DOHH2 (cell line): ENCODE data around the gene MLC1.

Experiments used
- H3F3A ChIP-seq: fragments of 200-600 bp; sonication (generic), shearing (Covaris generic); 2 replicates; pipeline ENCODE4 v1.6.0; 2016; ENCODE audit warnings: antibody characterized with exemption, mild to moderate bottlenecking; ENCODE audit not compliant: control insufficient read depth, insufficient read depth
- H3K27ac ChIP-seq: fragments of 200-600 bp; sonication (generic); 2 replicates; pipeline ENCODE4 v1.5.1; 2014; ENCODE audit warnings: low read depth, mild to moderate bottlenecking, low read length, moderate library complexity
- H3K27me3 ChIP-seq: fragments of 200-600 bp; sonication (generic); 2 replicates; pipeline ENCODE4 v1.6.1; 2014; ENCODE audit warnings: mild to moderate bottlenecking, low read length, mixed read lengths; ENCODE audit not compliant: control insufficient read depth
- H3K36me3 ChIP-seq: fragments of 200-600 bp; sonication (generic); 2 replicates; pipeline ENCODE4 v1.6.1; 2014; ENCODE audit warnings: mild to moderate bottlenecking, low read length, moderate library complexity, mixed read lengths; ENCODE audit not compliant: control insufficient read depth
- H3K4me1 ChIP-seq: fragments of 200-600 bp; sonication (generic); 2 replicates; pipeline ENCODE4 v1.6.1; 2014; ENCODE audit warnings: mild to moderate bottlenecking, low read length, mixed read lengths; ENCODE audit not compliant: control insufficient read depth
- H3K4me2 ChIP-seq: fragments of 200-600 bp; sonication (generic); 2 replicates; pipeline ENCODE4 v1.6.0; 2014; ENCODE audit warnings: mild to moderate bottlenecking, low read length, moderate library complexity
- H3K4me3 ChIP-seq: fragments of 200-600 bp; sonication (generic); 2 replicates; pipeline ENCODE4 v1.5.1; 2014; ENCODE audit warnings: mild to moderate bottlenecking, low read length, mixed read lengths
- H3K79me2 ChIP-seq: fragments of 200-600 bp; sonication (generic); 2 replicates; pipeline ENCODE4 v1.6.1; 2014; ENCODE audit warnings: mild to moderate bottlenecking, low read length, mixed read lengths; ENCODE audit not compliant: control insufficient read depth
- H3K9me2 ChIP-seq: fragments of 200-600 bp; sonication (generic); replicated peaks from 2 replicates; pipeline ENCODE4 v1.6.1; 2014; ENCODE audit warnings: mild to moderate bottlenecking, low read length, mixed read lengths; ENCODE audit not compliant: control insufficient read depth
- H3K9me3 ChIP-seq: fragments of 200-600 bp; sonication (generic); 2 replicates; pipeline ENCODE4 v1.6.1; 2014; ENCODE audit warnings: antibody characterized with exemption, low read length, mixed read lengths; ENCODE audit not compliant: control insufficient read depth, insufficient read depth
- H4K20me1 ChIP-seq: fragments of 200-600 bp; sonication (generic); 2 replicates; pipeline ENCODE4 v1.6.0; 2014; ENCODE audit warnings: low read depth, mild to moderate bottlenecking, antibody characterized with exemption, low read length, moderate library complexity; ENCODE audit not compliant: control insufficient read depth, insufficient read depth
- EZH2phosphoT487 ChIP-seq: fragments of 200-600 bp; sonication (generic); IDR thresholded peaks from 2 replicates; pipeline ENCODE4 v1.6.1; 2017; ENCODE audit warnings: borderline replicate concordance, mild to moderate bottlenecking, antibody characterized with exemption, low read length, moderate library complexity, mixed read lengths
- TF ChIP-seq, protein P1 (sequence below): fragments of 200-600 bp; sonication (generic); IDR thresholded peaks from one replicate; pipeline ENCODE4 v1.5.1; 2014; ENCODE audit warnings: antibody characterized with exemption, mild to moderate bottlenecking, low read depth, low read length; ENCODE audit not compliant: poor library complexity, severe bottlenecking

MLC1 gene

GRCh38 chr22:50046019-50046415, 39.2 kb downstream of the MLC1 start:
- H3F3A ChIP-seq = no peaks in the 10 kb centered on the region
- no peaks in the 10 kb centered on the region for H3K36me3 ChIP-seq
- no peaks in the 10 kb centered on the region for H3K9me3 ChIP-seq
- no peak overlapping the region for H3K4me2 ChIP-seq
- no peak overlapping the region for H3K27ac ChIP-seq
- H3K4me3 ChIP-seq = no peak overlapping the region
- no peaks in the 10 kb centered on the region for H3K79me2 ChIP-seq
- H4K20me1 ChIP-seq = no peaks in the 10 kb centered on the region
- peaks cover 2% of the 10 kb centered on the region; the same call in 1 of the 2 replicates for H3K27me3 ChIP-seq
- H3K9me2 ChIP-seq = no peaks in the 10 kb centered on the region
- H3K4me1 ChIP-seq = no peaks in the 10 kb centered on the region
- TF ChIP-seq, protein P1, sequence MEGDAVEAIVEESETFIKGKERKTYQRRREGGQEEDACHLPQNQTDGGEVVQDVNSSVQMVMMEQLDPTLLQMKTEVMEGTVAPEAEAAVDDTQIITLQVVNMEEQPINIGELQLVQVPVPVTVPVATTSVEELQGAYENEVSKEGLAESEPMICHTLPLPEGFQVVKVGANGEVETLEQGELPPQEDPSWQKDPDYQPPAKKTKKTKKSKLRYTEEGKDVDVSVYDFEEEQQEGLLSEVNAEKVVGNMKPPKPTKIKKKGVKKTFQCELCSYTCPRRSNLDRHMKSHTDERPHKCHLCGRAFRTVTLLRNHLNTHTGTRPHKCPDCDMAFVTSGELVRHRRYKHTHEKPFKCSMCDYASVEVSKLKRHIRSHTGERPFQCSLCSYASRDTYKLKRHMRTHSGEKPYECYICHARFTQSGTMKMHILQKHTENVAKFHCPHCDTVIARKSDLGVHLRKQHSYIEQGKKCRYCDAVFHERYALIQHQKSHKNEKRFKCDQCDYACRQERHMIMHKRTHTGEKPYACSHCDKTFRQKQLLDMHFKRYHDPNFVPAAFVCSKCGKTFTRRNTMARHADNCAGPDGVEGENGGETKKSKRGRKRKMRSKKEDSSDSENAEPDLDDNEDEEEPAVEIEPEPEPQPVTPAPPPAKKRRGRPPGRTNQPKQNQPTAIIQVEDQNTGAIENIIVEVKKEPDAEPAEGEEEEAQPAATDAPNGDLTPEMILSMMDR = no peak
- no peak for TF ChIP-seq EZH2phosphoT487

GRCh38 chr22:50045211-50046018, 39.8 kb downstream of the MLC1 start:
- Histone ChIP-seq H3F3A (no peaks in the 10 kb centered on the region), H4K20me1 (no peaks in the 10 kb centered on the region), H3K4me2 (no peak overlapping the region), H3K36me3 (no peaks in the 10 kb centered on the region), H3K27me3 (peaks cover 2% of the 10 kb centered on the region; the same call in 1 of the 2 replicates), H3K9me3 (no peaks in the 10 kb centered on the region), H3K27ac (no peak overlapping the region), H3K4me3 (no peak overlapping the region), H3K79me2 (no peaks in the 10 kb centered on the region), H3K4me1 (no peaks in the 10 kb centered on the region), H3K9me2 (no peaks in the 10 kb centered on the region)
- no peak for TF ChIP-seq EZH2phosphoT487

DNA sequence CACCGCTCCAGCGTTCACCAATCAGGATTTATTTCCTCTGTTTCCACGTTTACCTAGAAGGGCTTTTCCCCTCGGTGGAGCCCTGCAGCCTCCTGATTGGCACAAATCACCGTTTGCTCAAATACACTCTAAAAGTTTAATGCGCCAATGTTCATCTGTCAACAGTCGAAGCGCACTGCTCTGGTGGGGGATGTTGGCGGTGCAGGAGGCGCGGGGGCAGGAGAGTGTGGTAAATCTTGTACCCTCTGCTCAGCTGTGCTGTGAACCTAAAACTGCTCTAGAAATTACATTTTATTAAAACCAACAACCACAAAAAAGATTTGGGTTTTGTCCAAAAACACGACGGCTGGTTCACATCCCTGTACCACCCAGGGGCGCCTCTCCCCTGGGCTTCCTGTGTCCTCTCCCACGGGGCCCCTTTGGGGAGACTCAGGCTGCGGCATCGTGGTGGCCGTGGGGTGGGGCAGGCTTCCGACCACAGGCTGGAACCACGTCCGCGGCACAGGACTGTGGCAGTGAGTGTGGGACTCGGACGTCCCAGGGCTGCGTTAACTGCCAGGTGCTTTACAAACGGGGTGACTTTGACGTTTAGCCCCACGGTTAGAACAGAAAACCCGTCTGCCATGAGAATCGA, 40.6 kb downstream of the MLC1 start:
- peaks cover 2% of the 10 kb centered on the region; the same call in 1 of the 2 replicates for H3K27me3 ChIP-seq
- no peaks in the 10 kb centered on the region for H3K36me3 ChIP-seq
- H3F3A ChIP-seq = no peaks in the 10 kb centered on the region
- no peaks in the 10 kb centered on the region for H3K9me2 ChIP-seq
- H3K4me3 ChIP-seq = no peak overlapping the region
- no peaks in the 10 kb centered on the region for H4K20me1 ChIP-seq
- no peaks in the 10 kb centered on the region for H3K79me2 ChIP-seq
- TF ChIP-seq EZH2phosphoT487 = no peak
- TF ChIP-seq, protein P1 = no peak
- no peak overlapping the region for H3K4me2 ChIP-seq
- H3K4me1 ChIP-seq = no peaks in the 10 kb centered on the region
- H3K9me3 ChIP-seq = peaks cover 7% of the 10 kb centered on the region
- H3K27ac ChIP-seq = no peak overlapping the region
